Duodenal mucosa (tissue), 2 donors: ENCODE measurements around the gene MED15.
A peak's percentile ranks its signal among the peaks of the same experiment; 100 is the strongest.

ENCODE experiments used
- H3K27ac ChIP-seq: one replicate; pipeline ENCODE4 v1.7.0; 2013; ENCODE audit warnings: low read depth, low read length
- H3K27me3 ChIP-seq, 2 donors: one replicate each; pipeline ENCODE4 v1.7.0; 2013; ENCODE audit warnings: low read length in 2 of 2, control low read depth in 1 of 2; ENCODE audit not compliant: insufficient read depth in 2 of 2, control insufficient read depth in 1 of 2
- H3K36me3 ChIP-seq, 2 donors: one replicate each; pipeline ENCODE4 v1.7.0; 2013; ENCODE audit warnings: low read length in 2 of 2, control low read depth in 1 of 2; ENCODE audit not compliant: insufficient read depth in 2 of 2, control insufficient read depth in 1 of 2
- H3K4me1 ChIP-seq, 2 donors: one replicate each; pipeline ENCODE4 v1.7.0; 2013; ENCODE audit warnings: low read length in 2 of 2, control low read depth in 1 of 2; ENCODE audit not compliant: insufficient read depth in 2 of 2, control insufficient read depth in 1 of 2
- H3K4me3 ChIP-seq, 2 donors: one replicate each; pipeline ENCODE4 v1.7.0; 2013; ENCODE audit warnings: low read length in 2 of 2, low read depth in 1 of 2
- H3K9ac ChIP-seq, 2 donors: one replicate each; pipeline ENCODE4 v1.7.0; 2013; ENCODE audit warnings: low read length in 2 of 2, low read depth in 1 of 2
- H3K9me3 ChIP-seq, 2 donors: one replicate each; pipeline ENCODE4 v1.7.0; 2013; ENCODE audit warnings: low read length in 2 of 2, control low read depth in 1 of 2; ENCODE audit not compliant: control insufficient read depth in 1 of 2

Gene MED15

DNA sequence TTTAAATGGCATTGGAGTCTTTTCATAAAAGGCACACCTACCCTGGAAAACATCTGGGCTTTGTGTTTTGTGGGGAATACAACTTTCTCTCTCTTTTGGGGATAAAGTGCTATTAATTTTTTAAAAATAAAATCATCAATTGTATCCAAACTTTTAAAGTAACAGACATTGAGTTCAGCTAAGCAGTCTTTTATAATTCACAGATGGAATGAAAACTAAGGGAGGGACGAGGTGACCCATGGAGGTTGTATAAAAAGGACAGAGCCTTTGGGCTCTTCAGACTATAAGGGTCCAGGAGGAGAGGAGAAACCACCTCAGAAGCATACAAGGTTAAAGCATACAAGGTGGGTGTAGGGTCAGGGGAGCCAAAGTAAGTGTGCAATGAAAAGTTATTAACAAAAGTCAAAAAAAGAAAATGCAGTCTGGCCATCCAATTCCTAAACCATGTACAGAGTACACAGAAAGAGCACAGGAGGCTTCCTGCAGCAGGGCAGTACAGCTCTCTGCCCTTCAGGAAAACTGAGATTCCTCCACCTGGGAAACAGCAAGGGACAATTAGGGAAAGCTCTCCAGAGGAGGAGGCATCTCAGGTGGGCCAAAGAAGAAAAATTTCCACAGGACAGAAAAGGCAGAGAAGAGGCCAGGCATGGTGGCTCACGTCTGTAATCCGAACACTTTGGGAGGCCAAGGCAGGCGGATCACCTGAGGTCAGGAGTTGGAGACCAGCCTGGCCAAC is 22.3 kb upstream of the MED15 start:
- Histone ChIP-seq H3K27ac (no peak overlapping the region), H3K4me3 (no peak overlapping the region), H3K27me3 (no peaks in the 10 kb centered on the region), H3K9me3 (no peaks in the 10 kb centered on the region), H3K9ac (no peak overlapping the region), H3K36me3 (peaks cover 0 to 11% of the 10 kb centered on the region in 2 donors), H3K4me1 (no peaks in the 10 kb centered on the region)

DNA sequence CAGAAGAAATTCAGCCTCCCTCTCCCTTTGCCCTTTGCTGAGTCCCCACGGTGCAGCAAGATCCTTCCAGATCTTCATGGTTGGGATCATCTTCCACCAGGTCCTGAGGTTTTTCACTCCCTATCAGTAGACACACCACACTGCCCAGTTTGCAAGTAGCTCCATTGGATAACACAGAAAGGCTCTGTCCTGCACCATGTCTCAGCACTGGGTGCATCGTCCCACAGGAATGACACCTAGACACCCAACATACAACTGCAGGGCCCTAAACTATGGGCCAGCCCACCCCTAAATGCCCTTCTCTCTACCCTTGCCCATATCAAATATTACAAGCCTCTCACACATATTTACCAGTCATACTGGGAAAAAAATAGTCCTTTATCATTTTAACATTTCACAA is 21.2 kb upstream of the MED15 start:
- Histone ChIP-seq H3K9me3 (no peaks in the 10 kb centered on the region), H3K36me3 (peaks cover 0 to 11% of the 10 kb centered on the region in 2 donors), H3K27me3 (no peaks in the 10 kb centered on the region), H3K4me3 (no peak overlapping the region), H3K4me1 (no peaks in the 10 kb centered on the region), H3K27ac (no peak overlapping the region), H3K9ac (no peak overlapping the region)

DNA sequence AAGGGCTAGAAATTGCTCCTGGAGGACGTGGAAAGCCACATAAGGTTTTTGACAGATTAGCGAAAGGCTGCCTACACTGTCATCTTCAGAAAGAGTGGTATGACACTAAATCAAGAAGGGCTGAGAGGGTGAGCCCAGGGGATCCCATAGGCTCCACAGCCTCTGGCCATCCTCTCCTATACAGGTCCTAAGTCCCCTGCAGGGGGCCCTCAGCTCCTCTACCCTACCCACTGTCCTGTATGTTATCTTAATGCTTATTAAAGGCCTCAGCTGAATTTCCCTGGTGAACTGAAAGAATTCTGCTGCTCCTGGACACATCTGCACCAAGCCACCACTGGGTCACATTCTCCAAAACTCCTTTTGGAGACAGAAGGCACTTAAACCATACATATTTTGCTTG is 19.7 kb upstream of the MED15 start:
- Histone ChIP-seq H3K36me3 (peaks cover 0 to 11% of the 10 kb centered on the region in 2 donors), H3K27ac (no peak overlapping the region), H3K4me1 (no peaks in the 10 kb centered on the region), H3K9ac (no peak overlapping the region), H3K4me3 (no peak overlapping the region), H3K27me3 (no peaks in the 10 kb centered on the region), H3K9me3 (no peaks in the 10 kb centered on the region)

DNA sequence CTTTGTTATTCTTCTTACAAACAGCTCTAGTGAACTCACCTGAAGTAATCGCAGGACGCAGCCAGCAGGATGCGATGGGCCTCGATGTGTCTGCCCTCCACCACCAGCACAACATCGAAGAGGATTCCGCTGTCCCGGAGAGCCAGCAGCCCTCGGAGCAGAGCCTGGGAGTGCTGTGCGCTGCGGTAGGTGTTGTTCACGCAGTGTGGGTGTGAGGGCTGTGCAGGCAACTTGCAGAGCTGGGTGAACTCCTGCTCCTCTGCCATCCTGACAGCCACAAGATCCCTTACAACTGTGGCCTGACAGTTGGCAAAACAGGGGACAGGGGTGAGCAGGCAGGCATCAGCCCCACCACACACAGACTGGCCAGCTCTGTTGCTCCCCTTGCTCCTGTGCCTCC is 18.5 kb upstream of the MED15 start:
- H3K9ac ChIP-seq = no peak overlapping the region
- no peak overlapping the region for H3K4me3 ChIP-seq
- peaks cover 0 to 5% of the 10 kb centered on the region in 2 donors for H3K36me3 ChIP-seq
- no peaks in the 10 kb centered on the region for H3K4me1 ChIP-seq
- no peak overlapping the region for H3K27ac ChIP-seq
- H3K27me3 ChIP-seq = no peaks in the 10 kb centered on the region
- no peaks in the 10 kb centered on the region for H3K9me3 ChIP-seq

DNA sequence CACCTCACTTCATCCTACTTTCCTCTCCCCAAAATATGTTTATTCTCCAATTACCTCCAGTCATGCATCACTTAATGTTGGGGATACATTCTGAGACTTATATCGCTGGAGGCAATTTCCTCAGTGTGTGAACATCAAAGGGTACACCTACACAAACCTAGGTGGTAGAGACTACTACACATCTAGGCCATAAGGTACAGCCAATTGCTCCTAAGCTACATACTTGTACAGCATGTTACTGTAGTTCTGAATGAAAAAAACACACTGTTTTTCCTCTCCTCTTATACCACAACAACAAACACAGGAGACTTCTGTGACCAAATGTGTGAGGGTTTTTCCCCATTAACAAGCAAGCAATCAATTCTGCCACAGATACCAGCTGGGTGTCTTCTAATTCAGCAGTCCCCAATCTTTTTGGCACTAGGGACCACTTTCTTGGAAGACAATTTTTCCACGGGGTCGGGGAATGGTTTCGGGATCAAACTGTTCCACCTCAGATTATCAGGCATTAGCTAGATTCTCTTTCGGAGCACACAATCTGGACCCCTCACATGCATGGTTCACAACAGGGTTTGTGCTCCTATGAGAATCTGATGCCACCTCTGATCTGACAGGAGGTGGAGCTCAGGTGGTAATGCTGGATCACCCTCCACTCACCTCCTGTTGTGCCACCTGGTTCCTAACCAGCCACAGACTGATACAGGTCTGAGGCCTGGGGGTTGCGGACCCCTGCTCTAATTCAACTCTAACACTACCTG is 17.0 kb upstream of the MED15 start:
- peaks cover 7 to 9% of the 10 kb centered on the region in 2 donors for H3K4me1 ChIP-seq
- H3K4me3 ChIP-seq = no peak overlapping the region
- H3K27me3 ChIP-seq = no peaks in the 10 kb centered on the region
- no peaks in the 10 kb centered on the region for H3K9me3 ChIP-seq
- H3K27ac ChIP-seq = no peak overlapping the region
- peaks cover 0 to 5% of the 10 kb centered on the region in 2 donors for H3K36me3 ChIP-seq
- no peak overlapping the region for H3K9ac ChIP-seq

DNA sequence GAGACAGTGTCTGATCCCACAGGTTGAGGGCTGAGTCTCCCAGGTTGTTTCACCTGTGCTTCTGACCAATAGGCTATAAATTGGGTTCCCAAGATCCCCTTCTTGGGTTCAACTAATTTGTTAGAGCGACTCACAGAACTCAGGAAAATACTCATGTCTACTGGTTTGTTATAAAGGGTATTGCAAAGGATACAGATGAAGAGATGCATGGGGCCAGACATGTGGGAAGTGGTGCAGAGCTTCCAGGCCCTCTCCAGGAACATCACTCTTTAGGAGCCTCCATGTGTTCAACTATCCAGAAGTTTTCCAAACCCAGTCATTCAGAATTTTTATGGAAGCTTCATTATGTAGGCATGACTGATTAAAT is 16.5 kb upstream of the MED15 start:
- H3K27ac ChIP-seq = no peak overlapping the region
- no peak overlapping the region for H3K4me3 ChIP-seq
- H3K27me3 ChIP-seq = no peaks in the 10 kb centered on the region
- H3K9ac ChIP-seq = no peak overlapping the region
- no peaks in the 10 kb centered on the region for H3K9me3 ChIP-seq
- peaks cover 0 to 5% of the 10 kb centered on the region in 2 donors for H3K36me3 ChIP-seq
- H3K4me1 ChIP-seq = peaks cover 7 to 9% of the 10 kb centered on the region in 2 donors

DNA sequence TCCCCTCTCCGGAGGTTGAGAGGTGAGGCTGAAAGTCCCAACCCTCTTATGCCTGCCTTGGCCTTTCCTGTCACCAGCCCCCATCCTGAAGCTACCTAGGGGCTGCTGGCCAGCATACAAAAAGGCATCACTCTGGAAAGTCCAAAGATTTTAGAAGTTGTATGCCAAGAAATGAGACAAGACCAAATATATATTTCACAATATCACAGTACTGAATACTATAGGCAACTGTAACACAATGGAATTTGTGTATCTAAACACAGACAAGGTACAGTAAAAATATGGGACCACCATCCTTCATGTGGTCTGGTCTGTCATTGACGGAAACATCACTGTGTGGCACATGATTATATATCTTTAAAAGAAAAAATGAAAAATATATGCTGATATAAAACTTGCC is 16.1 kb upstream of the MED15 start:
- H3K27ac ChIP-seq = no peak overlapping the region
- H3K9ac ChIP-seq = no peak overlapping the region
- no peaks in the 10 kb centered on the region for H3K9me3 ChIP-seq
- H3K4me1 ChIP-seq = peaks cover 7 to 9% of the 10 kb centered on the region in 2 donors
- no peaks in the 10 kb centered on the region for H3K27me3 ChIP-seq
- no peak overlapping the region for H3K4me3 ChIP-seq
- peaks cover 0 to 5% of the 10 kb centered on the region in 2 donors for H3K36me3 ChIP-seq

DNA sequence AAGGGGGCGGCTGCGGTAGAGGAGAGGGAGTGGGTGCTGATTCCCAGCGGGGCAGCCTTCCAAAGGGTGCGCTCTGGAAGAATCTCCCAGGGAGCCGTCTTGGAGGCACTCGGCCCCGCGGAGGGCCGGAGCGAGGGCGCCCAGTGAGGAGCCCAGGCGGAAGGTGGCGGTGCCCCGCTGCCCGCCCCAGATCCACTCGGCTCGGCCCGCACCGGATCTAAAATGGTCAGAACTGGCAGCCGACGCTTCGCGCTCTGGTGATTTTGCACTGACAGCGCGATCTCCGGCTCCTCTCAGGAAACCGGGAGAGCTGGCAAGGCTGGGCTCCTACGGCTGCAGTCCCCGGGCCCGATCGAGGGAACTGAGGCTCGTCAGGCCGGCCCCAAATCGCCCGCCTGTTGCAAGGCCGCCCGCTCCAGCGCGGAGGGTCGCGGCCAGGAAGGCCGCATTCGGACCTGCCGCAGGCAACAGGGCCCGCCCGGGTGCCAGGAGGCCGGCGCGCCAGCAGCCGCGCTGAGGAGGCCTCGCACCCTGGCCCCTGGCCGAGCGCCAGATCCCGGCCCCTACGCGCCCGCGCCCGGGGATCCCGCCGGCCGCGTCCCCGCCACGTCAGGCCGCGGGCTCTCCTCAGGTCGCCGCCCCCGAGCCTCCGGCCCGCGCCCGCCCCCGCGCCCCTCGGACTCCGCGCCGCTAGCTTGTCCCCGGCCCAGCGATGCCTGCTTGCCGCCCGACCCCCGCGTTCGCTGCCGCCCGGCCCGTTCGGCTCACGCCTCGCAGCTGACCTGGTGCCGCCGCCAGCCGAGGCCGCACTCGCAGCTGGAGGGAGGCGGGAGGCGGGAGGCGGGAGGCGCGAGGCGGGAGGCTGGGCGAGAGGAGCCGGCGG is 12.2 kb upstream of the MED15 start, which contains the start of gene KLHL22:
KLHL22 (minus strand) TSS at position 818 of the 883 bp plus-strand sequence. CDS start 6,584 bp downstream, outside the sequence.
- Histone ChIP-seq H3K9ac (peak within 1 kb of the TSS; percentile 88 to 97), H3K4me3 (peak within 1 kb of the TSS; percentile 84 to 96), H3K27me3 (no peaks in the 10 kb centered on the region), H3K4me1 (peaks cover 7 to 13% of the 10 kb centered on the region in 2 donors), H3K36me3 (no peaks in the 10 kb centered on the region), H3K27ac (peak within 1 kb of the TSS; percentile 81), H3K9me3 (no peaks in the 10 kb centered on the region)

DNA sequence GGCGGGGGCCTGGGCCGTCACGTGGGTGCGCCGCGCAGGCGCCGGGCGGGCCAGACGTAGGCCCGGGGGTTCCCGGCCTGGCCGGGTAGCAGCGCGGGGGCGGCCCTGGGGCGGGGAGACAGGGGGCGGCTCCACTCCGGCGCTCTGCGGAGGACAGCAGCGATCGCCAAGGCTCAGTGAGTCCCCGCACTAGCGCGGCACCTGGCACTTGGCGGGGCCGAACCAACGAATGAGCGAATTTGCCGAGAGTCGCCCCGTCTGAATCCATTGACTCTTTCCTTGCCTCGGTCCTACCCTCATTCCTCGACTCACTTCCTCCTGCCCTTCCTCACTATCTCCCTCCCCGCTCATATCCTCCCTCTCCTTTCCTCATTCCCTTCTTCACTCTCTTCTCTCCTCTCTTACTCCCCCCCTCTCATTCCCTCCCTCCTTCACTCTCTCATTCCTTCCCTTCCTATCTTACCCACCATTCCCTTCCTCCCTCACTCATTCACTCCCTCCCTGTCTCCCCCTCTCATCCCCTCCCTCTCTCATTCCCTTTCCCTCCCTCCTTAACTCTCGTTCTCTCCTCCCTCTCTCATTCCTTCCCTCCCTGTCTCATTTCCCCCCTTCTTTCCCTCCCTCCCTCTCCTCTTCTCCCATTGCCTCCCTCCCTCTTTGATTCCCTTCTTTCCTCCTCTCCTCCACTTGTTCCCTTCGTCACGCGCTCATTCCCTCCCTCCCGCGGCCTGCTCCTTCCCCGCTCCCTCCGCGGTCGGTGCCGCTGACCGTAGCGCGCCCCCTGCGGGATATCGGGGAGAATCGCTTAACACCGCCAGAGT is 11.3 kb upstream of the MED15 start:
- Histone ChIP-seq H3K27me3 (no peaks in the 10 kb centered on the region), H3K4me3 (peak overlapping the region; percentile 84 to 96), H3K9me3 (no peaks in the 10 kb centered on the region), H3K4me1 (peaks cover 10 to 13% of the 10 kb centered on the region in 2 donors), H3K36me3 (no peaks in the 10 kb centered on the region), H3K9ac (peak overlapping the region; percentile 88 to 97), H3K27ac (peak overlapping the region; percentile 81)
